Dermis microvascular lymphatic vessel endothelial cell (primary cell): ENCODE results near the gene FERMT2. TPM values are rescaled to one million over a fixed set of nuclear protein-coding genes. Genes with fewer than 3 reads are reported as not detected.
"Not testable (repeated sequence)": the region's sequence is repeated elsewhere in the genome, so short reads cannot be mapped to it uniquely, and the experiment has no call there.

Experiments used
- DNase-seq, 2 donors: peaks; one replicate each; pipeline versions ENCODE4 v3.0.0 to v3.0.0-alpha.2; 2010; ENCODE audit warnings: low read depth in 2 of 2
- total RNA-seq: library from RNA; depleted of rRNA; stranded (reverse); fragments of >200 nt; gene quantifications from 2 replicates; pipeline ENCODE4 v1.2.1, GENCODE V29; 2014

Gene FERMT2
- total RNA-seq, 1 donor from 2014 or later, result 64.6 TPM

DNA sequence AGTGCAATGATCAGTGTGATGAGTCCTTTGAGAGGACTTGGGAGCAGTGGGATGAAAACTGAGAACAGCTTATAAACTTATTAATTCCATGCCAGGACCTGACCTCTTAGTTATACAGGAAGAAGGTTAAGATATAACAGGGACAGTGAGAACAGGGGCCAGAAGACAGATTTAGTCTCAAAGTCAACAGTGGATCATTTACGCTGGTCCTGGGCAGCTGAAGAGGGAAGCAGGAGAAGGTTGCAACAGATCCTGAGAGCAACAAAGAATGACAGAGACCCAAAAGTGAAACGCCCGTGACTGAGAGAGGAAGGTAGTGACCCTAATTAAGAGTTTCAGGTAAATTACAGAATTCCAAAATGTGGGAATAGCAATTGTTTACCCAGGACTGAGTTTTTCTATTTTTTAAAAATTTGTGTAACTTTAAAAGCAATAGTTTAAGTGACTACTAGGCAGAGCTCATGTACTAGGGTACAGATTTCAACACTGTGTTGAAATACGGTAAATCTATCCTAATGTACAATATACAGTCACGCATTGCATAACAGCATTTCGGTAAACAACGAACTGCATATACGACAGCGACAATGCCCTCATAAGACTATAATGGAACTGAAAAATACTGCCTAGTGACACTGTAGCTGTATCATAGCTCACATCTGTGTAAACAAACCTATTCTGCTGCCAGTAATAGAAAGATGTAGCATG lies 81.8 kb downstream of the FERMT2 start:
- DNase-seq, result no peak

DNA sequence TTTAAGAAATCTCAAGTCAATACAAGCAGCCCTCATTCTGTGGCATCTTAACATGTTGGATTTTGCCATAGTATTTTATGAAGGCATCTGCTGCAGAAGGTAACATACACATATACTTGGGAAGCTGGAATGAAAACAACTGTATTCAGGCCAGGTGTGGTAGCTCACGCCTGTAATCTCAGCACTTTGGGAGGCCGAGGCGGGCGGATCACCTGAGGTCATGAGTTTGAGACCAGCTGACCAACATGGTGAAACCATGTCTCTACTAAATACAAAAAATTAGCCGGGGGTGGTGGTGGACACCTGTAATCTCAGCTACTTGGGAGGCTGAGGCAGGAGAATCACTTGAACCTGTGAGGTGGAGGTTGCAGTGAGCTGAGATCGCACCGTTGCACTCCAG lies 86.0 kb downstream of the FERMT2 start:
- DNase-seq, result not testable (repeated sequence)

DNA sequence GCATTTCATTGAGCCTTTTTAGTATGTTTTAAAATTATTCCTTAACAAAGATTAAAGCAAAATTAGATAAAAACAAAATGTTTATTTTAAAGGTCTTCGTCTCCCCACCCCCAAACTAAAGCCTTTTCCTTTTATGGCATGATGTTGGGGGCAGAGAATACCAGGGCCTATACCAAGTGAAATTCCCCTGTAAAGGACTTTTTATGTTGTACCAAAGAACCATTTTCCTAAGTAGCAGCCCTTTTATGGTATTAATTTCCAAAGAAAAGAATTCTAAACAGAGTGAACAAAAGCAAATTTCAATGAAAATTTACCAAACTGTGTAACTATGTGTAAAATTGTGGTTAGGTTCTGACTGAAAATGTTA lies 87.5 kb downstream of the FERMT2 start:
- no peak for DNase-seq

DNA sequence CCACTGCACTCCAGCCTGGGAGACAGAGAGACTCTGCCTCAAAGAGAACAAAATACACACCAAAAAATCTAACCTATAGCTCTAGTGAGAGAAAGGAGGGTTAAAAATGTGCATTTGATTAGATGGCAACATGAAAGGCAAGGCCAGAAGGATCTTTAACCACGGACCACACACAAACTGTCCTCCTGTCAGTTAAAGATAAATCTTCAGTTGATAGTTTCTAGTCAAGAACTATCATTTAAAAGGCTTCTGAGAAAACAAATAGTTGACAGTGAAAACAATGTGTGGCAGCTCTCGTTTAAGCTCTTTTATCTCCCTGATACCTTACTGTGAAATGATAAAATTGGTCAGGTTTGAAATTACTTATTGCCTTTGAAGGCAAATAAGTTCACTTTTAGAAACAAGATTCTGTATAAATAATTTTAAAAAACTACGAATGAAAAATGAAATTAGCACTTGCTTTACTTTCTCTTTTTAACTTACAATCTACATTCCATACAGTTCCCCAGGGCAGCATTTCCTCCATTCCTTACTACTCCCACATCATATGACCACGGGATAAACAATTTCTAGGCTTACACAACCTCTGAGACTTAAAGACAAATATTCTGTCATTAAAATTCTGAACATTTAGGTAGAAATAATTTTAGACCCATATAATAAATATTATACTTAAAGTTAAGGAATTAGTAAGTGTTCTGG lies 88.1 kb downstream of the FERMT2 start:
- peak in 1 of 2 donors; percentile 56 for DNase-seq

DNA sequence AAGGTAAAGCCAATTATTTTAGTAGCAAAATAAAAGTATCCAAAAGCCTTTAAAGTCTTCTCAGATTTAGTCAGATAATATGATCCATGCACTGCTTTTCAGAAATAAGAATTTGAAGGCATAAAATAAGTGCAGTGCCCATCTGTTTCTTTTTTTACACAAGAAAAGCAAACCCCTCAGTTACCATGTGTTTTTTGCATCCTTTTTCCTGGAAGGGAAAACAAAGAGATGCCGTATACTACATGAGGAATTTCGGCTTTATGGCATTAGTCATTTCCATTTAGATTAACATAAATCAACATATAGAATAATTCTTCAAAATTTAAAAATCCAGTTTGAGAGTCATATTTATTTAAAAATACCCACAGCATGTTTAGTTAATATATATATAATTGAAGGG lies 89.4 kb downstream of the FERMT2 start:
- DNase-seq, result no peak

DNA sequence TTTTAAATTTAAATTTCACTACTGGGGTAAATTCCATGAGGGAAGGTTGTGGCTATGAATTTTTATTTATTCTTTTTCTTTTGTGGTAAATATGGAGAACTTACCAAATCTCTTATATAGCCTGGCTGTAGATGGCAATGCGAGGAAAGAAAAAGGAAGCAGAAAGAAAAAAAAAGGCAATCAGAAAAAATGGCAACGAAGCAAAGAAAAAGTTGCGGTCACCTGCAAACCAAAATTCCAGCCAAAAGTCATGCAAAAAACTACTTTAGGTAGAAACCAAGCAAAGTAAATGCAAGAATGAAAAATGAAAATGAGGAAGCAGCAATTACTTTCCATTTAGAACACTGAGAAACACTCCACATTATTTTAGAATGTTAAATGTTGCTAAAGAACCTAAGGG lies 89.9 kb downstream of the FERMT2 start:
- DNase-seq, result no peak

DNA sequence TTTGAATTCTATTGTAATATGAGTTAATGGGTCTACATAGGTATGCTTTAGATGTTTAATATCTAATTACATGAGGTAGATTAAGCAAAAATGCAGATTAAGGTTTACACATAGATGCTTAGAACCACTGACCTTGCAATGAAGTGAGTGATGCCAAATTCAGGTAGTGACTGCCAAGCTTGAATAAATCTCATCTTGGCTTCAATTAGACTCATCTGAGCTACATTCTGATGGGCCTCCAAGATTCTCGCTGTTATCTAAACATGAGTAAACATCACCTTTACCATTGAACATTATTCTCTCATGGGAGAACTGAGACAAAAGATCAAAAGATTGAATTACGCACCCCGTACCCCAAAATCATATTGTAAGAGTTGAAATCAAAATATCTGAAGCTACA lies 90.6 kb downstream of the FERMT2 start:
- DNase-seq, result no peak

DNA sequence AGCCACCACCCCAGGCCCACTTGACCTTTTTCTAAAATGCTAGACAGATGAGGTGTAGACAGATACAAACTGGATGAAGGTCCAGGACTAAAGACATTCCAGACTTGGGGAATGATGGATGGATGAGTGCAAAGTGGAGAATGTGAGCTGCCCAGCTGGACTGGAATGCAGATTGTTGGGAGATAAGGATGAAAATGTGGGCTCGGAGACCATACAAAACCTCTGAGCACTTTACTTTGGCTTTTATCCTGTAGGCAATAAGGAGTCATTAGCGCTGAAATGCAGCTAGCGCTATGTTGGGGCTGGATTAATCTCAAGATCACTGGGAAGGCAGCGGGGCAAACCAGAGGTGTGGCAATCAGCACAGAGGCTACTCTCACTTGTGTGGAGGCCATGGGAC lies 94.7 kb downstream of the FERMT2 start:
- DNase-seq, result no peak

DNA sequence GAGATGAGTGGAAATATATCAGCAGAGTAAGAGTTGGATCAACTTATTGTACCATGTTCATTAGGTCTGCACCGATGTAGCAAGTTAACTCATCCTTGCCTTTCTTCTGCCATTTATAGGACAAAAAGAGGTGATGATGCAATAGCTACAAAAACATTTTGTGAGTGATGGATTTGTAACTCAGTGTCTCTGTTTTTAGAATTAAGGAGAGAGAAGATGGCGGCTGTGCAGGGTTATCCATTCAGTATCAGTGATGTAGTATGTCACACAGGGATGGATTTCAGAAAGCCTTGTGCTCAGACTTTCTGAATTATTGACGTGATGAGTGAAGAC lies 97.4 kb downstream of the FERMT2 start:
- DNase-seq, result no peak

DNA sequence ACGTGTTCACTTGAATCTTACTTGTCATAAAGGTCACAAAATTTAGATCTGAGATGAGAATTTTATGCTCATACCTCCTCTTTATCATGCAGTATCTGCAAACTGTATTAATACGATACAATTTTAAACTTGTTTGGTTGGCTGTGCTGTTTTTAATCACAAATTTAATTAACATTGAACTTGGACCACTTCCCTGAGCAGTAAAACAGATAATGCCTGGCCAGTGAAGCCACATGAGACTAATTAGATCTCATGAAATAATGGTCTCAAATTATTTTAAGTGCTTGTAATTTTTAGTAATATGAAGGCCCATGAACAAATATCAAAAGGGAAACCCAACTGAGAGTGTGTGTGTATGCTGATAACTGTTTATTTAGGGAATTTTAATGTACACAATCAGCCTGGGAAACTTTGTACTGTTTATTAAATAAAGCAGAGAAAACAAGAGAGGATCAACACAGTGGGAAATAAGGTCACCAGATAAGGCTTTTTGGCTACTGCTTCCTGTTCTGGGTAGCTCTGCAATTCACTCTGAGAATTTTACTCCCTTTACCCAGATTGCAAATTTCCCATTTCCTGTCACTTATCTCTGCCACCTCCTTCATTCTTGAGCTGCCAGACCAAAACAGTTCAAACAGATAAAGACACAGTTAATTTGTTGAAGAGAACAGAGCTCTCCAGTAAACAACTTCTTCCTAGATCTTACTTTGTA lies 97.9 kb downstream of the FERMT2 start:
- peak in 1 of 2 donors; percentile 24 for DNase-seq

DNA sequence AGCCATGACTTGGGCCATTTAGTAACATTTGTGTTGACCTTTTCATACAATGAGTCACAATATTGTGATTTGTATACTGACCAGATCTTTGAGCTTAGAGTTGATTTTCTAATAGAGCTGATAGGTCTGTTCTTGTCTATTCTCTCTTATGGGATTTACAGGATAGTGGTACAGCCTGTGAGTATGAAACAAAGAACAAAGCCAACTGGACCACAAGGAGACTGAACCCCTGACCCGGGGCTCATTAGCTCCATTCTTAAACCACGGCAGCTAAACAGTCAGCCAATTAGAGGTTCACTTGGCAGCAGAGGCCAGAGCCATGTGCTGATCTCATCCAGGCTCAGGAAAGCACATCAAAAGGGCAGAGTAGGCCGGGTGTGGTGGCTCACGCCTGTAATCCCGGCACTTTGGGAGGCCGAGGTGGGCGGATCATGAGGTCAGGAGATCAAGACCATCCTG lies 100.4 kb downstream of the FERMT2 start:
- no peak for DNase-seq

DNA sequence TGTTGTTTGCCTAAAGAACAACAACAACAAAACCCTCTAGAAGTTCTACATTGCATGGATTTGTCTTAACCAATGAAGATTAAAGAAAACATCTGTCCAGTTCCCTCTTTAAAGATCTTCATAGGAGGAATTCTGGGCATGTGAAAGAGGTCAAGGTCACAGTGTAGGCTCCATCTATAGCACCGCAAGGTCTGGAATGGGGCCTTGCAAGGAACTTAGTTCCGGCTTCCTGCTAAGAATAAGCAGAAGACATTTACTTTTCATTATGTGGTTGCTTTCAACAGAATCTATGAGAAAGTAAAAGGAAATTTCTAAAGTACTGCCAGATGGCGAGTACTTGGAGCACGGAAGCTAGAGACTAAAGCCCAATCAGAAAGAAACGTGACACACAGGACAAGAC lies 102.2 kb downstream of the FERMT2 start:
- no peak for DNase-seq

DNA sequence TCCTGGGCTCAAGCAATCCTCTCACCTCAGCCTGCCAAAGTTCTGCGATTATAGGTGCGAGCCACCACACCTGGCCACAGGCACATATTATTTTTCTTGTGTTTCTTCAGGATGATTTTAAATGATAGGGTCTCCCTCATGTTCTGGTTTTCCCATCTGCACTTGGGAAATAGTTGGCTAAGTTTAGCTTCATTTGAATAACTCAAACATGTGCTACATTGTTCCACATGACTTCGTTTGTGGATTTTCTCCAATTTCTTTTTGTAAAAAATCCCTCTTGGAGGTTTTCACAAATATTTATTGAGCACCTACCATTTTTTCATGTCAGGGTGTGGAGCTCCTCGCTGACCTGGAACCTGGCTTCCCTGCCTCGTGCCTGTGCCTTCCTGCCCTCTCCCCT lies 104.3 kb downstream of the FERMT2 start:
- no peak for DNase-seq

DNA sequence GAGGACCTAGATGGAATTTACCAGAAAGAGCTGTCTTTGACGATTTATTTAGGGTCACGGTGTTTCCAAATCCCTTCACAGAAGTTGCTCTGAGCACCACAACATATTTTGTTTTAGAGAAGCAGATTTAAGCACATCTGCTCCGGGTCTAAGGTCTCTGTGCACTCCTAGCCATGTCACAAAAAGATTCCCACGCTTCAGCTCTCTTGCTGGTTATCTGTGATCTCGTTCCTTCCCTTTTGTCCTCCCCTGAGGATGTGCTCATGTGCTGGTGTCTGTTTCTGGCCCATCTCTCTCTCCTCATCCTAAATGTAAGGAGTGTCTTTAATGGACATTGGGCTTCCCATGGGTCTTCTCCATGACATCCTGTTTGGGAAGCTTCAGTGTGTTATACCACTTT lies 105.8 kb downstream of the FERMT2 start:
- no peak for DNase-seq

DNA sequence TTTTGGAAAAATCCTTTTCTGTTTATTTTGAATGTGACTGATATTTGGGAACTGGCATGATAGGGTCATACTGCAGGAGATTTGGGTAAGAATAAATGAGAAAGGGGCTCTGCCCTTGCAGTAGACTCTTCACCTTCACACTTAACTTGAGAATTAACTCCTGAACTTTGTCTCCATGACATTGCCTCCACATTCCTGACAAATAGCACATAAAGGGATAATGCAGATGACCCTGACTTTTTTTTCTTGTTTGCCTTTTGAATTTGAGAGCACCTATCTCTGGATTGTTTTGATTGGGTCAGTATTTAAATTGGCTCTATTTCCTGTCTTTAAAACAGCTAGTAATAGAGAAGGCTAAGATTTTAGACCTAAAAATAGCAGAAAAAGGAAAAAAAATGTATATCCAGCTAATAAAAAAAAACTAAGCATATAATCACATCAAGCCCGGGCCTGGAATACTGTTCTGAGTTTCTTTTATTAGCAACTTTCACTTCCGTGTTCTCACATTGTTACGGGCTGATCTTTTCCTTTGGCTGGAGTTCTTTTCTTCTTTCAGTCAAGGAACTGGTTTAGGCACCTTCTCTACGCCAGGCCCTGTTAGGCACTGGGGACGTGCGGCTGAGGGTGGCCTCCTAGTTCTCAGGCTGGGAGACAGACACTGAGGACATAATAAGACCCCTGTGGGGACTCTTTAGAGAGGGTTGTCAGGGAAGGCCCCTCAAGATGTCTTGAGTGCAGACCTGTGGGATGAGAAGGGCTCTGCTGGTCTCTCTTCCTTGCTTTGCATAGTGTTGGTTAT lies 106.4 kb downstream of the FERMT2 start:
- DNase-seq, result peak in 1 of 2 donors; percentile 20

DNA sequence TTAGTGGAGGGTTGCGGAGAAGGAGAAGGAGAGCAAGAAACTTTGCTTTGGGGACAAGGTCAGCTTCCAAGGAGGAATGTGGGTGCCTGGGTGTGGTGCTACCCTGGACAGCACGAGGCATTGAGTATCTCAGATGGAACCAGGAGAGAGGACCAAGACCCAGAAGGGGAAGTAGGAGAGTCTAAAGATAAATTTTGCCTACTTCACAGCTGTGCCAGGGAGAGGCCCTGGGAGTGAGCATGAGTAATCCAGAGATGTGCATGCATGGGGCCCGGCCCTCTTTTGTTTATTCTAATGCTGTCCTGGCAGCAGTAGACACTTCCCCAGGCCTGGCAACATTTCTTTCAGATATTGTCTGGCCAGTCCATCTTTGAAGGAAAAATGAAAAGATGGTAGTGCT lies 110.0 kb downstream of the FERMT2 start:
- DNase-seq, result peak in 1 of 2 donors; percentile 34

DNA sequence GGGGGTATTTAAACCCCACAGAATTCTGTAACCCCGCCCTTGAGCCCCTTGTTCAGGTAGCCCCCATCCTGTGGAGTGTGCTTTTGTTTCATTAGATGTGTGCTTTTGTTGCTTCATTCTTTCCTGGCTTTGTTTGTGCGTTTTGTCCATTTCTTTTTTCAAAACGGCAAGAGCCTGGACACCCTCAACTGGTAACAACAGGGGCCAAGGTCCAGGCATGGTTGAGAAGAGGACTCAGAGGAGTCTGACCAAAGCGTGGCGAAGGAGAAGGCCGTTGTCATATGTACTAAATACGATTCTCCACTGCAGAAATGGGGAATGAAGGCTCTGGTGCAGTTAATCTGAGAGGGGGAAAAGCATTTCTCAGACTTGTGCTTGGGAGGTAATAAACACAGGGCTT lies 113.4 kb downstream of the FERMT2 start:
- no peak for DNase-seq

DNA sequence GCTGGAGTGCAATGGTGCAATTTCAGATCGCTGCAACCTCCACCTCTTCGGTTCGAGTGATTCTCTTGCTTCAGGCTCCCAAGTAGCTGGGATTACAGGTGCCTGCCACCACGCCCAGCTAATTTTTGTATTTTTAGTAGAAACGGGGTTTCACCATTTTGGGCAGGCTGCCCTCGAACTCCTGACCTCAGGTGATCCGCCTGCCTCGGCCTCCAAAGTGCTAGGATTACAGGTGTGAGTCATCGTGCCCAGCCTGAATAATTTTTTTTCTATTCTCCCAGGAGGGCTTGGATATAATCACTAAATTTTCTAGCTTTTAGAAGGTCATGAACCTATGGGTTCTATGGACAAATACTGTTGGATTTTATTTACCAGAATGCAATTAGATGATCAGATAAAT lies 114.8 kb downstream of the FERMT2 start:
- no peak for DNase-seq

DNA sequence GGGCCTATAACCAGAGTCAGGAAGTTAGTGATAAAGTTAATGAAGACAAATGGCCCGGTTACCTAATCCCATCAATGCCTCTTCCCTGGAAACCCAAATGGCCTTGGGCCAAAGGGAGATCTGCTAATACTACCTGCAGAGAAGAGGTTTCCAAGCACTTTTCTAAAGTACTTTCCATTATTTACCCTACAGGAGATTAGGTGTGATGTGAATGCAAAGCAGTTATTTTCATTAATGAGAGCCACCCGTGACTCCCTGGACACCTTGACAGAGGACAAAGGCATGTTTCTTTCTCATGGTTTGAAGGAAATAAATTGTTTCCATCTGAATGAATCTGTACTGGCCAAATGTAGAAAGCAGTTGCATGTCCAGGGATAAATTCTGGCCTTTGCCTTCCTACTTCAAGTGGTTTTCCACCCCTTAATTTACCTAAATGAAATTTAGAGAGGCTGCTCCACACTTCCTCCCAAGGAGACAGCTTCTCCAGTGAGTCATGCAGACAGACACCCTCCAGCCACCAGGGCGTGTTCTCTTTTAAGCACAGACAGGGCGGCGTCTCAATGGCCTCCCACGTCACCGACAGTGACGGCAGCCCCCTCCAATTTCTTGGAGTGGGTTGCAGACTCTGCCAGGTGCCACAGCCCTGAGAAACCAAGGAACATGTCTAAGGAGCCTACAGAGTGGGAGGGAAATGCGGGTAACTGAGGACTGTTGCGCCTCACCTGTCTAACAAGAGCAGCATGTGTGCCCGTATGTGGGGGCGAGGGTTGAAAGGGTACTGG lies 115.5 kb downstream of the FERMT2 start:
- DNase-seq, result peak in 1 of 2 donors; percentile 37

DNA sequence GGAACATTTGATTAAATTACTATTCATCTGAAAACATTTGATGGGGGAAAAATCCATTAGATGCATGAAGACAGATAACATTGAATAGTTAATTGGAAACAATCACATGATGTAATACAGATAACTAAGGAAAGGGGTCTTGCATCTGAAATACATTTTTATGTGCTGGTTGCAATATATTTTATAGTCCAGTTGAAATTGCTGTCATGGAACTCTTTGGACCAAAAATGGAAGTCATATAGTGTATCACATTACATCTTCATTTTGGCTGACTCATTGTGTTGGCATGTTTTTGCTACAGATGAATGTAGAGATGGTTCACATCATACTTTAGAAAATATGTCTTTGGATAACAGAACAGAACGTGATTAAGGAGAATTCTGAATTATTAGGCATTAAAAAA lies 116.4 kb downstream of the FERMT2 start:
- DNase-seq, result peak in 1 of 2 donors; percentile 67

DNA sequence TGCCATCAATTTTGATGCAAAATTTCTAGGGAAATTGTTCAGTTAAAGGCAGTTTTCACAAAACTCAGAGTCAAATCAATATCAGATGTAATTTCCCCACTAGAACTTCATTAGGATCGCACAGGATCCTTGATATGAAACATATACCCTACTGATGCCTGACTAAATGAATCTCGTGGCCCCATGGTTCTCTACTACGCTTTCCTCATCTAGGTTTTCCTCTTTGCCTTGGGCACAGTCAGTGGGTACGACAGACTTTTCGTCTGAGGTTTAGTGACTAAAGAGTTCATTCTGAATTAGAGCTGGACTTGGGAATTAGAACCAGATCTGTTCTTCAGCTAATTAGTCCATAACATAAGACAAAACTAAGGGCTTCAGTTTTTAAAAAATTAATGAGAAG lies 117.0 kb downstream of the FERMT2 start:
- no peak for DNase-seq
